Thyroid gland (tissue), 4 donors: ENCODE measurements around the gene CCT8L2. TPM values are rescaled to one million over a fixed set of nuclear protein-coding genes. Genes with fewer than 3 reads are reported as not detected.
"Not testable (repeated sequence)": the region's sequence is repeated elsewhere in the genome, so short reads cannot be mapped to it uniquely, and the experiment has no call there.

Experiments
- DNase-seq, 2 donors: peaks; one replicate each; pipeline ENCODE4 v3.0.0-alpha.2; 2019
- H3K27ac ChIP-seq, 3 donors: fragments of 200-600 bp; sonication (generic); 1 replicate in 2 of 3; 2 replicates in 1 of 3; pipeline ENCODE4 v1.5.1; 2016 to 2019; ENCODE audit warnings: mild to moderate bottlenecking in 1 of 3, moderate library complexity in 1 of 3
- H3K27me3 ChIP-seq: fragments of 200-600 bp; sonication (generic); one replicate; pipeline ENCODE4 v1.5.1; 2019
- H3K36me3 ChIP-seq, 2 donors: fragments of 200-600 bp; sonication (generic); one replicate each; pipeline ENCODE4 v1.5.1; 2016 to 2019
- H3K4me1 ChIP-seq, 2 donors: fragments of 200-600 bp; sonication (generic); one replicate each; pipeline ENCODE4 v1.5.1; 2017 to 2019
- H3K4me3 ChIP-seq, 3 donors: fragments of 200-600 bp; sonication (generic); replicated peaks in 1 of 3; 1 replicate in 2 of 3; 2 replicates in 1 of 3; pipeline ENCODE4 v1.5.1; 2016; ENCODE audit warnings: mild to moderate bottlenecking in 1 of 3
- H3K9me3 ChIP-seq: fragments of 200-600 bp; sonication (generic); one replicate; pipeline ENCODE4 v1.5.1; 2017
- CTCF ChIP-seq, 6 experiments: fragments of 200-600 bp in 3 of 6; fragments of 450-650 bp in 3 of 6; sonication (generic) in 3 of 6; IDR thresholded peaks; one replicate each; pipeline ENCODE4 v1.5.1; 2016 to 2019; ENCODE audit warnings: antibody characterized with exemption in 6 of 6, mild to moderate bottlenecking in 2 of 6, inconsistent platforms in 1 of 6, moderate library complexity in 1 of 6
- POLR2A ChIP-seq, 2 donors: fragments of 450-650 bp; IDR thresholded peaks; one replicate each; pipeline ENCODE4 v1.6.1; 2017; ENCODE audit warnings: antibody characterized with exemption in 2 of 2, mild to moderate bottlenecking in 2 of 2, moderate library complexity in 1 of 2
- WGBS, 2 donors: methylation state at CpG; one replicate each; pipeline ENCODE4 v1.1.5; 2017; 5-methylcytosine and 5-hydroxymethylcytosine counted together
- intact Hi-C: fragments of 100-400 bp; cut with DNase I; formaldehyde crosslinking; loops from one replicate; pipeline ENCODE4 v1.15.1; 2023
- total RNA-seq, 4 donors: library from RNA; depleted of rRNA; stranded (reverse); fragments of >200 nt; gene quantifications; one replicate each; pipeline ENCODE4 v1.2.3, GENCODE V29; 2016

CCT8L2 gene
- total RNA-seq, 4 donors from 2014 or later, result not detected

- intact Hi-C loops, result no loop called here
- DNase-seq, result no peak
- Histone ChIP-seq H3K27me3 (no peaks in the 10 kb centered on the region), H3K9me3 (no peaks in the 10 kb centered on the region), H3K4me3 (peak overlapping the region in 1 of 3 donors; percentile 17), H3K36me3 (no peaks in the 10 kb centered on the region), H3K27ac (no peak overlapping the region), H3K4me1 (peaks cover 0 to 4% of the 10 kb centered on the region in 2 donors)
- TF ChIP-seq POLR2A (IDR thresholded peaks at IDR 0.05) (no peak), CTCF (IDR thresholded peaks at IDR 0.05) (no peak)
- 1 to 2% methylated on average over 15 to 35 of the region's 77 CpGs for WGBS, 2 donors
Observed at GRCh38 chr22:16609548-16610261, 17.1 kb upstream of the CCT8L2 start.

- Histone ChIP-seq H3K9me3 (no peaks in the 10 kb centered on the region), H3K4me3 (no peak overlapping the region), H3K4me1 (peaks cover 0 to 4% of the 10 kb centered on the region in 2 donors), H3K36me3 (no peaks in the 10 kb centered on the region), H3K27ac (no peak overlapping the region), H3K27me3 (no peaks in the 10 kb centered on the region)
- DNase-seq, result no peak
- no peak for TF ChIP-seq CTCF (IDR thresholded peaks at IDR 0.05)
- TF ChIP-seq POLR2A (IDR thresholded peaks at IDR 0.05), result no peak
- 8 to 9% methylated on average over 15 to 22 of the region's 22 CpGs for WGBS, 2 donors
- intact Hi-C loops, result no loop called here
Observed at GRCh38 chr22:16608931-16609330, 16.3 kb upstream of the CCT8L2 start.

- intact Hi-C loops, H3K36me3 ChIP-seq, H3K27me3 ChIP-seq, H3K4me3 ChIP-seq, H3K9me3 ChIP-seq, DNase-seq, H3K27ac ChIP-seq, H3K4me1 ChIP-seq: not testable (repeated sequence)
- WGBS, 2 donors, result 55 to 69% methylated on average over 8 of the region's 8 CpGs
Observed at GRCh38 chr22:16604257-16604998, 11.8 kb upstream of the CCT8L2 start.

DNA sequence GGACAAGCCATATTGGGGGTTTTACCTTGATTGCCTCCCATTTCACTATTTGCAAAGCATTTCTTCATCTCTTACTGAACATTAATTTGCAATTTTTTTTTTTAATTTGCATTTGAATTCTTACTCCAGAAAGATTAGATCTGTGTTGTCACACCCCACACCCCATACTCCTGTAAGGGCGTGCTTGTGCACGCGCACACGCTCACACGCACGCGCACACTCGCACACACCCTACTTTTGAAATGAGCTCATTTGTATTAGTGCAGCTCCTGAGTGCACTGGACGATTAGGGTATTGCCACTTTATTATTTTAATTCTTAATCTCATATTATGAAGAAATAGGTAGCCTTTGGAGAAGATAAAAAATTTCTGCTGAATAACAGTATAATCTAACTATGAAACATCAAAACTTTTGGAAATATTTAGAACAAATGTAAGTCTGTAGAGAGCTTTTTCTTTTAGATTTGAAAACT is 11.2 kb upstream of the CCT8L2 start:
- DNase-seq, H3K9me3 ChIP-seq, H3K36me3 ChIP-seq, H3K4me1 ChIP-seq, H3K4me3 ChIP-seq, H3K27ac ChIP-seq, H3K27me3 ChIP-seq, intact Hi-C loops: not testable (repeated sequence)
- 33 to 42% methylated on average over 9 of the region's 9 CpGs for WGBS, 2 donors

- Histone ChIP-seq H3K27me3 (no peaks in the 10 kb centered on the region), H3K27ac (no peak overlapping the region), H3K4me1 (no peaks in the 10 kb centered on the region), H3K4me3 (no peak overlapping the region), H3K9me3 (no peaks in the 10 kb centered on the region), H3K36me3 (no peaks in the 10 kb centered on the region)
- TF ChIP-seq POLR2A (IDR thresholded peaks at IDR 0.05) (no peak), CTCF (IDR thresholded peaks at IDR 0.05) (no peak)
- 23 to 24% methylated on average over 6 of the region's 6 CpGs for WGBS, 2 donors
- DNase-seq, result no peak
- intact Hi-C loops, result no loop called here
Observed at GRCh38 chr22:16603448-16603768, 10.8 kb upstream of the CCT8L2 start.

- H3K36me3 ChIP-seq, intact Hi-C loops, H3K27me3 ChIP-seq, H3K4me1 ChIP-seq, H3K27ac ChIP-seq, H3K9me3 ChIP-seq: not testable (repeated sequence)
- 8 to 12% methylated on average over 27 to 33 of the region's 33 CpGs for WGBS, 2 donors
- peak in 1 of 2 donors; percentile 18 for DNase-seq
- peak overlapping the region in 1 of 3 donors; percentile 38 for H3K4me3 ChIP-seq
Observed at GRCh38 chr22:16602728-16603447, 10.3 kb upstream of the CCT8L2 start.

- H3K27me3 ChIP-seq, result not testable (repeated sequence)
- peak overlapping the region in 1 of 3 donors; percentile 73 for H3K27ac ChIP-seq
- 2 to 3% methylated on average over 32 to 36 of the region's 70 CpGs for WGBS, 2 donors
Observed at GRCh38 chr22:16602224-16602727, 9.7 kb upstream of the CCT8L2 start.

More at GRCh38 chr22:16602224-16602727, 9.7 kb upstream of the CCT8L2 start:
- H3K36me3 ChIP-seq, H3K9me3 ChIP-seq, intact Hi-C loops, H3K4me1 ChIP-seq: not testable (repeated sequence)
- peak in 1 of 2 donors; percentile 7 for DNase-seq
- peak overlapping the region in 1 of 3 donors; percentile 38 for H3K4me3 ChIP-seq
